ES-I3 (cell line): ENCODE results near the gene RNLS.
"Not testable (repeated sequence)": the region's sequence is repeated elsewhere in the genome, so short reads cannot be mapped to it uniquely, and the experiment has no call there.

Source experiments
- H3K36me3 ChIP-seq: 2 replicates; pipeline ENCODE4 v1.6.1; 2013; ENCODE audit warnings: mild to moderate bottlenecking, low read length, control low read depth, moderate library complexity; ENCODE audit not compliant: insufficient read depth
- H3K4me1 ChIP-seq: 2 replicates; pipeline ENCODE4 v1.6.1; 2013; ENCODE audit warnings: mild to moderate bottlenecking, control low read depth, low read length; ENCODE audit not compliant: insufficient read depth
- H3K9ac ChIP-seq: 2 replicates; pipeline ENCODE4 v1.6.1; 2013; ENCODE audit warnings: low read depth, mild to moderate bottlenecking, low read length, moderate library complexity
- H3K9me3 ChIP-seq: 2 replicates; pipeline ENCODE4 v1.6.1; 2013; ENCODE audit warnings: mild to moderate bottlenecking, low read length, moderate library complexity; ENCODE audit not compliant: control insufficient read depth, insufficient read depth

Gene RNLS

DNA sequence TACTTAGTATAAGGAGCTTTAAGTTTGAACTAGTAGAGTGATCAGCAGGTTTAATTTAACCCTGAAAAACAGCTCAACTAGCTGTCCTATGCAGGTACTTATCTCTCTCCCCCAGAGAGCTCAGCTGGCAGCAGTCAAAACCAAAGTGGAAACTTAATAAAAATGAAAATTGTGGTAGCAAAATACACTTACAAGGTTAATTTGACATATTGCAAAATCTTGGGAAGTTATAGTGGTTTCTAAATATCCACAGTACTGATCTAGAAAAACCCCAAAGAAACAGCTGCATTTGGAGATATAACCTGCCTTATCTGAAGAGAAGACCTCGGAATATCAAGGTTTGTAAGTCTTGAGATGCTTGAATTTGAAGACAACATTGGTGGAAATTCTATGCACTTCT is 269.2 kb downstream of the RNLS start:
- H3K4me1 ChIP-seq: no peaks in the 10 kb centered on the region
- H3K36me3 ChIP-seq: no peaks in the 10 kb centered on the region
- H3K9ac ChIP-seq: no peak overlapping the region
- H3K9me3 ChIP-seq: no peaks in the 10 kb centered on the region

GRCh38 chr10:88312855-88313254 is 270.3 kb downstream of the RNLS start:
- Histone ChIP-seq H3K4me1 (no peaks in the 10 kb centered on the region), H3K9me3 (no peaks in the 10 kb centered on the region), H3K36me3 (no peaks in the 10 kb centered on the region), H3K9ac (no peak overlapping the region)

DNA sequence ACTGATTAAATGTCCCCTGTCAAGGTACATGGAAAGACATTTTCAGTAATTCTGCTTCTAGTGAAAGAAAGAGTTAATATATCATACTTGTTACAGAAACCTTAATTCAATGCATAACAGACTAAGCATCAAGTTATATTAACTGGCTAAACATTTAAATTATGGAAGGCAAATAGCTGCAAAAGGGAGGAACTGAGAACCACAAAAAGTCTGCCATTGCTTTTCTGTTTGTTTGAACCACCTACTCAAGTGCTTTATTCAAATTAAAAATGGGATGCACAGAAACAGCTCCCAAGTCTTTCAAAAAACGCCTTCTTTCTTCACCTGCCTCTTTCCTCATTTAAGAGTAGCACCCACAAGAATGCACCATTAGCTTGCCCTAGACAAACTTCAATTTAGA is 271.9 kb downstream of the RNLS start:
- H3K4me1 ChIP-seq: no peaks in the 10 kb centered on the region
- H3K9me3 ChIP-seq: no peaks in the 10 kb centered on the region
- H3K36me3 ChIP-seq: no peaks in the 10 kb centered on the region
- no peak overlapping the region for H3K9ac ChIP-seq

- Histone ChIP-seq H3K36me3 (no peaks in the 10 kb centered on the region), H3K9me3 (no peaks in the 10 kb centered on the region), H3K4me1 (no peaks in the 10 kb centered on the region), H3K9ac (no peak overlapping the region)
Observed at GRCh38 chr10:88309365-88309764, 273.8 kb downstream of the RNLS start.

DNA sequence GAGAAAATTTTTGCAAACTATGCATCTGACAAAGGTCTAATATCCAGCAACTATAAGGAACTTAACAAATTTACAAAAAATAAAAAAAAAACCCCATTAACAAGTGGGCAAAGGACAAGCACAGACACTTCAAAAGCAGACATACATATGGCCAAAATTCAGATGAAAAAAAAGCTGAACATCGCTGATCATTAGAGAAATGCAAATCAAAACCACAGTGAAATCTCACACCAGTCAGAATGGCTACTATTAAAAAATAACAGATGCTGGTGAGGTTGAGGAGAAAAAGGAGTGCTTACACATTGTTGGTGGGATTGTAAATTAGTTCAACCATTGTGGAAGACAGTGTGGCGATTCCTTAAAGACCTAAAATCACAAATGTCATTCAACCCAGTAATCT is 274.8 kb downstream of the RNLS start:
- not testable (repeated sequence) for H3K4me1 ChIP-seq, H3K9me3 ChIP-seq, H3K36me3 ChIP-seq, H3K9ac ChIP-seq

GRCh38 chr10:88299787-88300186 is 283.3 kb downstream of the RNLS start:
- Histone ChIP-seq H3K36me3 (no peaks in the 10 kb centered on the region), H3K4me1 (no peaks in the 10 kb centered on the region), H3K9me3 (no peaks in the 10 kb centered on the region), H3K9ac (no peak overlapping the region)

- Histone ChIP-seq H3K9ac (no peak overlapping the region), H3K4me1 (no peaks in the 10 kb centered on the region), H3K9me3 (no peaks in the 10 kb centered on the region), H3K36me3 (no peaks in the 10 kb centered on the region)
Observed at GRCh38 chr10:88297103-88297502, 286.0 kb downstream of the RNLS start.

GRCh38 chr10:88293651-88294230 is 289.4 kb downstream of the RNLS start:
- Histone ChIP-seq H3K36me3 (no peaks in the 10 kb centered on the region), H3K4me1 (no peaks in the 10 kb centered on the region), H3K9me3 (no peaks in the 10 kb centered on the region), H3K9ac (no peak overlapping the region)

DNA sequence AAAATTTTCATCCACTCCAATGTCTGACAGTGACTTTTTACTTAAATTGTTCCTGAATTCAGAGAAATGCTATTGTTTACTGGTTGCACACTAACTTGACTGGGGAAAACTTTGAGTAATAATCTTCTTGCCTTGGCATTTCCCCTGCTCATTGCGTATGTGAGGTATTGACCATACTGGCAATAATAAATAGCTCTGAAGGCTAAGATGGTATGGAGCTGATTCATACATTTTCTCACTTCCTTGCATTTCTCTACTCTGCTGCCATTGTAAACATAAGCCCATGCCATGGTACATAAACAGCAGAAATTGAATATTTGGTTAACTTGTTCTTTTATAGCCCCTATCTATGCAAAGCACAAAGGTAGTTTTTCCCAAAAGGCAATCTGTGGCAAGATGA is 290.0 kb downstream of the RNLS start:
- Histone ChIP-seq H3K9me3 (no peaks in the 10 kb centered on the region), H3K36me3 (no peaks in the 10 kb centered on the region), H3K4me1 (no peaks in the 10 kb centered on the region), H3K9ac (no peak overlapping the region)

DNA sequence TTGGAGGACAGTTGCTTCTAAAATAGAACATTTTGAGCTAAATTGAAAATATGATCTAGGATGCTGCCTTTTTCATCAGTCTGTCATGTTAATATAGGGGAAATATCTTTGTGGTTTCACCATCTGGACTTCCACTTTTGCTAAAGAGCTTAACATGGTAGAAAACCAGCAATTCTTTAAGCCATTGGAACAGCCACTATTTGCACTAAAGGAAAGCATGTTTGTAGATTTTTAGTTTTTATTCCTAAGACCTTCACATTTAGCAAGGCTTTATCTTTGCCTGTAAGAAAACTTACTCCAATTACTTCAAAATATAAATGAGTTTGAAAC is 291.0 kb downstream of the RNLS start:
- no peak overlapping the region for H3K9ac ChIP-seq

DNA sequence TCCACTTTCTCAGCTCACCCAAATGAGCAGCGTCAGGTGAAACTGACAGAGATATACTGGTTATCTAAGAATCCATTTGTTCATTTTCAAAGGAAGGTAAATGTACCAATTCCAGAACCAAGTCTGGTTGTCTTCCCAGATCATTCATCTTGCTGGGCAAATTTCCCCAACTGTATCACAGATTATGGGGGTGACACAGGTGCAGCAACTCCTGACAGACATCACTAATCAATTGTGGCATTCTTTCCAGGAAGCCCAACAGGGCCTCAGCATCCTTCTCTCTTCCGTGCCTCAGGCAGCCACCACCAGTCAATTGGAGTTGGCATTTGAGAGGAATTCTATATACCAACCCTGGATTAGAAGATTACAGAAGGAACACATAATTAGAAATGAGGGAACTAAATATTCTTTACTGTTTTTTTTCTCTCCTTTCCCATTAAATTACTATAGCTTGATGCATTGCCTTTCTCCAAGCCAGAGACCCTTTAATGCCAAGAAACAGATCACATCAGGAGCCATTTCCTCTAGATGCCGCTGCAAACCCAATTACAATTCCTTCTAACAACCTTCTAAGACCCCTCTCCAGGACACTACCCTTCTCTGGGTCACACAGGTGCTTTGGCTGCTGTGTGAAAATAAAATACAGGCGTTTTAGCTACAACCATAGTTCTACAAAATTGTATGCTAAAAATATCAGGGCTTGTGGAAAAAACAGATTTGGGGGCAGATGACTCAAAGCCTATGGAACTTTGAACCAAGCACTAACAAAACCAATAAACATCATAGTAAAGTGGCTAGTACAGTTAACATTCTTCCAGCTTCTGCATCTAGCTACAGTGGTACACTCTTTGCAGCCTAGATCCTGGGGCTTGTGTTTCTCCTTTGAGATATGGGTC is 291.6 kb downstream of the RNLS start:
- Histone ChIP-seq H3K9me3 (no peaks in the 10 kb centered on the region), H3K4me1 (no peaks in the 10 kb centered on the region), H3K36me3 (no peaks in the 10 kb centered on the region), H3K9ac (no peak overlapping the region)

More for the DNA sequence above, 291.0 kb downstream of the RNLS start:
- H3K9me3 ChIP-seq: no peaks in the 10 kb centered on the region
- no peaks in the 10 kb centered on the region for H3K36me3 ChIP-seq
- H3K4me1 ChIP-seq: no peaks in the 10 kb centered on the region

DNA sequence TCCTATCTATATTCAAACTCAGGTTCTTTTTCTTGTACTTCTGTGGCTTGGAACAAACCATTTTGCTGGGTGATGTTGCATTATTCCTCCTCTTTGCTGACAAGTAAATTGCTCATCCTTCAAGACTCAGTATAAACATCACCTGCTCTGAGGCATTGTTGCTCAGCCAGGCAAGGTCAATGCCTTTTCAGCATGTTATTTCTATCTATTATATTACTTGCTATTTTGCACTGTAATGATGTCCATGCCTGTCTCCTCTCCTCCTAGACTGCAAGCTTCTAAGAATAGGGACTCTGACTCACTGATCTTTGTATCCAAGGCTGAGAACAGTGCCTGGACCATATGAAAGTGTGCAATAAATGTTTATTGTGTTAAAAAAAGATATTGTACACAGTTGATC is 293.8 kb downstream of the RNLS start:
- H3K4me1 ChIP-seq: no peaks in the 10 kb centered on the region
- H3K36me3 ChIP-seq: no peaks in the 10 kb centered on the region
- no peaks in the 10 kb centered on the region for H3K9me3 ChIP-seq

GRCh38 chr10:88288320-88289059 is 294.6 kb downstream of the RNLS start:
- no peak overlapping the region for H3K9ac ChIP-seq
- no peaks in the 10 kb centered on the region for H3K9me3 ChIP-seq
- no peaks in the 10 kb centered on the region for H3K4me1 ChIP-seq
- no peaks in the 10 kb centered on the region for H3K36me3 ChIP-seq

More for the DNA sequence above, 293.8 kb downstream of the RNLS start:
- no peak overlapping the region for H3K9ac ChIP-seq

DNA sequence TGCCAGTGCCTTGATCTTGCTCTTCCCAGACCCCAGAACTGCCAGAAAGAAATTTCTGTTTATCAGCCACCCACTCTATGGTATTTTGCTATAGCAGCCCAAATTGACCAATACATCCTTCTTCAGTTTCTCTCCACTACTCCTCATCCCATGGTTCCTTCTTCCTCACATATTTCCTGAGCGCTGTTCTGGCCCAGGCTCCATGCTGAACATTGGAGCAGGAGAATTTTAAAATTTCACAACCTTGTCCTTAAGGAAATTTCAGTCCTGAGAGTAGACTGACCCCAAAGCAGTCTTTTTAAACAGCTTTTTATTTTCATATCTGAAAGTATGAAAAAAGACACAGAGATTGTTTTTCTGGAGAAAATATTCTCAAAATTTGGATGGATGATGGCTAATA is 297.1 kb downstream of the RNLS start:
- H3K4me1 ChIP-seq: peaks cover 18% of the 10 kb centered on the region
- no peaks in the 10 kb centered on the region for H3K9me3 ChIP-seq
- H3K36me3 ChIP-seq: no peaks in the 10 kb centered on the region
- H3K9ac ChIP-seq: no peak overlapping the region
